ENCODE data around the gene FMNL1. TPM values are rescaled to one million over a fixed set of nuclear protein-coding genes. Genes with fewer than 3 reads are reported as not detected.

FMNL1 gene
- total RNA-seq, 1 donor from 2014 or later = 10.7 TPM

DNA sequence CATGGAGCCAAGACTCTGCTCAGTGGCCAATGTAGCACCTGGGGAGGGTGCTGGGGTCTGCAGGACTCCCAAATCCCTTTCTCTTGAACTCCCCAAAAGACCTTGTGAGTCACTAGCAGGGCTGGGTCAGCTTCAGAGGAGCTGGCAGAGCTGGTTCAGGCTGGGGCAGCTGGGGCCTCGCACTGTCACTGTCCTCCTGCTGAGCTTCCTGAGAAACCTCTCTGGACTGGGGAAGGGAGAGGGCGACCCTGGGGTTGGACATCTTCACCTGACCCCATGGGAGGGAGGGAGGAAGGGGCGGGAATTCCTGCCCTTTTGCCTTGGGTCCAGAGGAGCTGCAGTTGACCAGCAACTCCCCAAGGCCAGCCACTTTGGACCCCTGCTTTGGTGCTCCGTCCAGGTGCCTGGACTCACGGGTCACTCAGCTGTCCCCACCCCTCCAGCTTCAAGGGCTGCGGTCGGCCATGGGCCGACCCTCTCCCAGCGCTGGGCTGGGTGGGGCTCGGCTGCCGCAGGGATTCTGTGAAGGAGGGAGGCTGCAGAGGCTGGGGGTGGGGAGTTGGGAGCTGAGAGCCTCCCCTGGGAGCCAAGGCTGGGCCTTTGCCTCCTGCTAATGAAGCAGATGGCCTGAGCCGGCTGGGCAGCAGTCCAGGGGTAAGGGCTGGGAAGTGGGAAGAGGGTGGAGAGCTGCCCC, 9.2 kb downstream of the FMNL1 start:
- Histone ChIP-seq H3K27me3 (no peaks in the 10 kb centered on the region), H3K36me3 (no peaks in the 10 kb centered on the region), H3K4me3 (no peak overlapping the region), H3K9me3 (no peaks in the 10 kb centered on the region), H3K4me1 (peaks cover 0 to 2% of the 10 kb centered on the region in 2 donors), H3K27ac (peak overlapping the region in 1 of 2 donors; percentile 19)
- no peak for DNase-seq (ENCODE audit: low spot score in 2 of 2)
- intact Hi-C loops (cut with DNase I) = no loop called here
- TF ChIP-seq, protein P1, sequence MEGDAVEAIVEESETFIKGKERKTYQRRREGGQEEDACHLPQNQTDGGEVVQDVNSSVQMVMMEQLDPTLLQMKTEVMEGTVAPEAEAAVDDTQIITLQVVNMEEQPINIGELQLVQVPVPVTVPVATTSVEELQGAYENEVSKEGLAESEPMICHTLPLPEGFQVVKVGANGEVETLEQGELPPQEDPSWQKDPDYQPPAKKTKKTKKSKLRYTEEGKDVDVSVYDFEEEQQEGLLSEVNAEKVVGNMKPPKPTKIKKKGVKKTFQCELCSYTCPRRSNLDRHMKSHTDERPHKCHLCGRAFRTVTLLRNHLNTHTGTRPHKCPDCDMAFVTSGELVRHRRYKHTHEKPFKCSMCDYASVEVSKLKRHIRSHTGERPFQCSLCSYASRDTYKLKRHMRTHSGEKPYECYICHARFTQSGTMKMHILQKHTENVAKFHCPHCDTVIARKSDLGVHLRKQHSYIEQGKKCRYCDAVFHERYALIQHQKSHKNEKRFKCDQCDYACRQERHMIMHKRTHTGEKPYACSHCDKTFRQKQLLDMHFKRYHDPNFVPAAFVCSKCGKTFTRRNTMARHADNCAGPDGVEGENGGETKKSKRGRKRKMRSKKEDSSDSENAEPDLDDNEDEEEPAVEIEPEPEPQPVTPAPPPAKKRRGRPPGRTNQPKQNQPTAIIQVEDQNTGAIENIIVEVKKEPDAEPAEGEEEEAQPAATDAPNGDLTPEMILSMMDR (IDR thresholded peaks at IDR 0.05) = no peak

DNA sequence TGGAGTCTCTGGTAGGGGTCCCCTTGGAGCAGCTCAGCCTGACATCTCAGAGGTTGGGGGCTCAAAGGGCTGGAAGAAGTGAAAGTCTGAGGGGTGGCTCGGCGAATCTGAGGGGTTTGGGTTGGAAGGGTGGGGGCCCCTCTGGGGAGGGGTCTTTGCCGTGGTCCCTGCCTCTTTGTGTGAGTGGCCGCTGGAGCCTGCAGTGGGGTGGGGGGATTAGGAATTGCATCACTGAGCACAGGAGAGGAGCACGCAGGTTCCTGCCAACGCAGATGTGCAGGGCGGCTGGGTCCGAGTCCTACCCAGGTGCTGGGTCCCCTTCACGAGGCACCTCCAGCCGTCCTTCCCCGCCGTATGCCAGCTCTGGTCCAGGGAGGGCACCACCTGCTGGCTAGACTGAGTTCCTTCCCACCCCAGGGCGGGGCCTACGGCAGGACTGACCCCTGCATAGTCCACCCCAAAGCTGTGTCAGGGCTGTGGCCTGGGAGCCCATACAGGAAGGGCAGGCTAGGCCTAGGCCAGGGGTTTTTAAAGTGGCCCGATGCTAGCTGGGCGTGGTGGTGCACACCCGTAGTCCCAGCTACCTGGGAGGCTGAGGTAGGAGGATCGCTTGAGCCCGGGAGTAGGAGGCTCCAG, 9.9 kb downstream of the FMNL1 start:
- peaks cover 0 to 2% of the 10 kb centered on the region in 2 donors for H3K4me1 ChIP-seq
- intact Hi-C loops (cut with DNase I) = no loop called here
- H3K27me3 ChIP-seq = no peaks in the 10 kb centered on the region
- no peak overlapping the region for H3K27ac ChIP-seq
- H3K4me3 ChIP-seq = no peak overlapping the region
- no peak for DNase-seq (ENCODE audit: low spot score in 2 of 2)
- no peaks in the 10 kb centered on the region for H3K9me3 ChIP-seq
- TF ChIP-seq, protein P1 (IDR thresholded peaks at IDR 0.05) = peak in 1 of 3 experiments; percentile 11
- H3K36me3 ChIP-seq = no peaks in the 10 kb centered on the region

DNA sequence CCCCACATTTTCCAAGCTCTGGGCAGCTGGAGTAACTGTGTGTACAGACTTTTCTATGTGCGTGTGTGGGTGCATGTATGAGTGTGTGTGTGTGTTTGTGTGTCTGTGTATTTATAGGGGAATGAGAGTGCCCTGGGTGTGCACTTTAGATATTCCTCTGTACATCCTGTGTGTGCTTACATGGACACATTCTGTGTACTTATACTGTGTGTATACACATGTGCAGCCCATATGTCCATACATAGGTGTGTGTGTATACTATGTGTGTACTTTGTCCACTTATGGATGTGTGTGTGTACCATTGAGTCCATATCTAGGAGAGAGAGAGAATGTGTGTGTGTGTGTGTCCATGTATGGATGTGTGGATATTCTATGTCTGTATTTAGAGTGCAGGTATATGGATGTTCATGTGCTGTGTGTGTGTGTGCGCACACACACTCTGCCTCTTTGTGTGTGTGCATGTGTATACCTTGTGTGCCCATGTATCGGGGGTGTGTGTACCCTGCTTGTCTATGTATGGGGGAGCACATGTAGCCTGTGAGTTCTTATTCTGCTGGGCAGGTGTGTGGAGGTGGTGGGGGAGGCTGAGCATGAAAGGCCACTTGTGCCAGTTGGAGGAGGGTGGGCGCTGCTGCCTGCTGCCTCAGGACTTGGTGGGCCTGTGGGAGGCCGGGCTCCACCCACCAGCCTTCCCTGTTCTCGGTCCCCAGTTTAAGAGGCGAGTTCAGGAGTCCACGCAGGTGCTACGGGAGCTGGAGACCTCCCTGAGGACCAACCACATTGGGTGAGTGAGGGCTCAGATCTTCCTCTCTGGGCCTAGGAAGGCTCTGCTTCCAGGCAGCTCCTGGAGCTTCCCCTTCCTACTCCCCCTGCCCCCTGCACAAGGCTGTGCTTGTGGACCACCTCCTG, 11.1 kb downstream of the FMNL1 start:
- intact Hi-C loops (cut with DNase I) = no loop called here
- H3K4me1 ChIP-seq = peaks cover 0 to 2% of the 10 kb centered on the region in 2 donors
- no peak for DNase-seq (ENCODE audit: low spot score in 2 of 2)
- H3K36me3 ChIP-seq = no peaks in the 10 kb centered on the region
- TF ChIP-seq, protein P1 (IDR thresholded peaks at IDR 0.05) = no peak
- no peak overlapping the region for H3K27ac ChIP-seq
- H3K9me3 ChIP-seq = no peaks in the 10 kb centered on the region
- H3K27me3 ChIP-seq = no peaks in the 10 kb centered on the region
- H3K4me3 ChIP-seq = no peak overlapping the region

DNA sequence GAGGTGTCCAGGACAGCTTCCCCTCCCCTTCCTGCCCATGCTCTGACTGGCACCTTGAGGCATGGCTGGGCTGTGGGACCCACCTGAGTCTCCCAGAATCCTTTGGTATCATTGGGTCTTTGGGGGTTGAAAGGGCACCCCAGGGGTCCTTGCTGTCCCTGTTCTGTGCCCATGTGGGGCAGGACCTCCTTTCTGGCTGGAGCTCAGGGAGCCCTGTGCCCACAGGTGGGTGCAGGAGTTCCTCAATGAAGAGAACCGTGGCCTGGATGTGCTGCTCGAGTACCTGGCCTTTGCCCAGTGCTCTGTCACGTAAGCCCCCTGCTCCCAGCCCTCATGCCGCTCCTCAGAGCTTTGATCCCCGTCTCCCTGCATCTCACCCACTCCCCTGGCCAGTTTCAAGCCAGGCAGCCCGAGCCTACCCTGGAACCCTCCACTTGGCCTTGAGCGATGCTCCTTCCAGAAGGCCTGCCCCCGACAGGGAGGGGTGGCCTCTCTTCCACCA, 11.8 kb downstream of the FMNL1 start:
- no peaks in the 10 kb centered on the region for H3K36me3 ChIP-seq
- intact Hi-C loops (cut with DNase I) = no loop called here
- no peak overlapping the region for H3K4me3 ChIP-seq
- H3K27ac ChIP-seq = no peak overlapping the region
- H3K4me1 ChIP-seq = no peaks in the 10 kb centered on the region
- no peaks in the 10 kb centered on the region for H3K9me3 ChIP-seq
- no peaks in the 10 kb centered on the region for H3K27me3 ChIP-seq
- TF ChIP-seq, protein P1 (IDR thresholded peaks at IDR 0.05) = no peak
- no peak for DNase-seq (ENCODE audit: low spot score in 2 of 2)

DNA sequence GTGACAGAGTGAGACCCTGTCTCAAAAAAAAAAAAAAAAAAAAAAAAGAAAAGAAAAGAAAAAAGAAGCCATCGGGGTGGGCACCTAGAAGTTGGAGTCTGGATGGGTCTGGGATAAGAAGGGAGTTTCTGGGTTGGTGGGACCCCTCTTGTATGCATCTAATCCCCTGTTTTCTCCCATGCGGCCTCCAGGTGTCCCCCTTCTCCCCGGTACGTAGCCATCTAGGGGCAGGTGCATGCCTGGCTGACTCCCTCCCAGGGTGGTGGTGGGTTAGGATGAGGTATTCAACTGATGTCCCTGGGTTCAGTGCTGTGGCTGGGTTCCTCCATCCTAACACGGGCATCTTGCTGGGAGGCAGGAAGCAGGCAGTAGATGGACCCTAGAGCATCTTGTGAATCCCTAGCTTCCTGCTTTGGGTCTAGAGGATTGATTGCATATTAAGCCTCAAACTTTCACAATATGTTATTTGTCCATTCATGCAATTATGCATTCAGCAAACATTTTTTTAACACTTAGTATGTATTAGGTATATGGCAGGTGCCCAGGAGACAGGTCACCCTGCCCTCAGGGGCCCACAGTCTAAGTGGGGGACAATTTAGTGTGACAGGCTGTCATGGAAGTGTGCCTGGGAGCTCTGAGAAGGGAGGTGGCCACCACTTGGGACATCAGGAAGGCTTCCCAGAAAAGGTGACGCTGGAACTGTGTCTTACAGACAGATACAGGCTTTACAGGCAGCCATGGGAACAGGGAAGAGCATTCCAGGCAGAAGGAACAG, 13.1 kb downstream of the FMNL1 start:
- no peaks in the 10 kb centered on the region for H3K4me1 ChIP-seq
- H3K27ac ChIP-seq = no peak overlapping the region
- no peaks in the 10 kb centered on the region for H3K9me3 ChIP-seq
- no peak overlapping the region for H3K4me3 ChIP-seq
- TF ChIP-seq, protein P1 (IDR thresholded peaks at IDR 0.05) = no peak
- H3K27me3 ChIP-seq = no peaks in the 10 kb centered on the region
- intact Hi-C loops (cut with DNase I) = loop anchor here (1.0 kb wide), 1 partner anchor 16 kb away; no protein-coding TSS in a partner anchor
- H3K36me3 ChIP-seq = no peaks in the 10 kb centered on the region
- no peak for DNase-seq (ENCODE audit: low spot score in 2 of 2)
